Spleen (tissue), 11 donors: ENCODE data around the gene KIAA0319L. TPM values are rescaled to one million over a fixed set of nuclear protein-coding genes. Genes with fewer than 3 reads are reported as not detected.

Experiments
- DNase-seq: peaks from one replicate; pipeline ENCODE4 v3.0.0-alpha.2; 2020
- H3K27ac ChIP-seq, 8 donors: fragments of 200-600 bp; sonication (generic) in 7 of 8; 1 replicate in 4 of 8; 2 replicates in 4 of 8; pipeline versions ENCODE4 v1.5.0 to v1.8.0; 2016 to 2021; ENCODE audit warnings: inconsistent platforms in 4 of 8, mild to moderate bottlenecking in 4 of 8, moderate library complexity in 1 of 8
- H3K27me3 ChIP-seq, 7 donors: fragments of 200-600 bp; sonication (generic) in 6 of 7; replicated peaks in 1 of 7; 1 replicate in 4 of 7; 2 replicates in 3 of 7; pipeline versions ENCODE4 v1.5.0 to v1.8.0; 2016 to 2021; ENCODE audit warnings: inconsistent platforms in 3 of 7, mild to moderate bottlenecking in 1 of 7
- H3K36me3 ChIP-seq, 6 donors: fragments of 200-600 bp; sonication (generic) in 5 of 6; 1 replicate in 4 of 6; 2 replicates in 2 of 6; pipeline versions ENCODE4 v1.5.0 to v1.8.0; 2016 to 2021; ENCODE audit warnings: inconsistent platforms in 2 of 6
- H3K4me1 ChIP-seq, 6 donors: fragments of 200-600 bp; sonication (generic) in 5 of 6; 1 replicate in 3 of 6; 2 replicates in 3 of 6; pipeline versions ENCODE4 v1.5.0 to v1.8.0; 2016 to 2021; ENCODE audit warnings: inconsistent platforms in 3 of 6
- H3K4me3 ChIP-seq, 8 donors: fragments of 200-600 bp; sonication (generic) in 7 of 8; 1 replicate in 4 of 8; 2 replicates in 4 of 8; pipeline versions ENCODE4 v1.5.0 to v1.8.0; 2016 to 2021; ENCODE audit warnings: inconsistent platforms in 4 of 8, mild to moderate bottlenecking in 4 of 8, moderate library complexity in 2 of 8
- H3K9me3 ChIP-seq, 8 donors: fragments of 200-600 bp; sonication (generic) in 7 of 8; 1 replicate in 4 of 8; 2 replicates in 4 of 8; pipeline versions ENCODE4 v1.5.0 to v1.8.0; 2016 to 2021; ENCODE audit warnings: inconsistent platforms in 4 of 8
- POLR2A ChIP-seq, 3 donors: fragments of 450-650 bp; IDR thresholded peaks; one replicate each; pipeline ENCODE4 v1.5.1; 2017; ENCODE audit warnings: antibody characterized with exemption in 3 of 3, mild to moderate bottlenecking in 1 of 3
- POLR2AphosphoS5 ChIP-seq, 3 donors: sonication (generic); formaldehyde crosslinking; IDR thresholded peaks; one replicate each; pipeline ENCODE4 v1.5.1; 2017; ENCODE audit warnings: antibody characterized with exemption in 3 of 3
- WGBS, 5 donors: extraction: QIAGEN DNeasy Blood & Tissue Kit in 3 of 5; methylation state at CpG; one replicate each; pipeline versions ENCODE4 v1.1.5 to v1.1.7; 2013 to 2018; 5-methylcytosine and 5-hydroxymethylcytosine counted together
- intact Hi-C: fragments of 100-400 bp; cut with DNase I; formaldehyde crosslinking; loops from one replicate; pipeline ENCODE4 v1.15.0; 2023; ENCODE audit warnings: low total_unique reads
- polyA plus RNA-seq, 3 donors: library from polyadenylated mRNA; stranded (reverse); fragments of 200-250 nt; gene quantifications; one replicate each; pipeline ENCODE4 v1.2.1, GENCODE V29; 2013
- total RNA-seq, 7 donors: library from RNA; depleted of rRNA in 3 of 7; stranded (reverse); fragments of >200 nt in 3 of 7; fragmentation: NEBNext Ultra II Directional in 4 of 7; extraction: Animal tissue kit (Norgen Biotek cat#: 25700) in 4 of 7; gene quantifications; one replicate each; pipeline versions ENCODE4 v1.1.0 to v1.2.1, GENCODE V29; 2016 to 2021
- TF ChIP-seq, protein P1 (sequence below), 11 experiments: fragments of 200-600 bp in 7 of 11; fragments of 450-650 bp in 4 of 11; sonication (generic) in 4 of 11; IDR thresholded peaks in 8 of 11; conservative IDR thresholded peaks in 3 of 11; 1 replicate in 7 of 11; 2 replicates in 4 of 11; pipeline versions ENCODE4 v1.4.0 to v1.8.0; 2016 to 2021; ENCODE audit warnings: antibody characterized with exemption in 11 of 11, inconsistent platforms in 4 of 11, mild to moderate bottlenecking in 1 of 11
- donor health status: healthy with polysubstance abuse.
- donor health status: DM: no; HTN: no; CAD: no; lungs with moderate emphysema.
- donor health status: DM: no; HTN: no; CAD: no.
- donor health status: Bipolar disorder and iron deficiency.
- donor health status: healthy.
- donor health status: DM: no; HTN: no; CAD: no.
- donor health status: DM: yes; HTN: yes; CAD: no.

The KIAA0319L gene
- total and polyA plus RNA-seq, 10 donors, result 10.5 to 103 (median 66.9) TPM

DNA sequence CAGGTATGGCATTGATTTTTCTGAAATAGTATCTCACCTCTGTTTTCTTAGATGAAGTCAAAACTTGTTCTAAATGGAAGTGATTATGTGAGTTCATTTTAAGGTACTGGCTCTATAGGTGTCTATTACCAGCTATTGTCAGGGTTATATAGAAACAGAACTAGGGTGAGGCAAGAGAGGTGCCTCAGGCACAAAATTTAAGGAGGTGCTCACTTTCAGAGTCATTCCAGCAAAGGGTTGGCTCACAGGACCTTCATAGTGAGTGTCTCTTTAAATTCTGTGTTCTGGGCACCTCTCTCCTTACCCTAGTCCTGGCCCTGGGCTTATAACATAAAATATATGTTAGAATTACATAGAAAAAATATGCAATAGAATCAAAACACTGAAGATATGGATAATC is 49.3 kb downstream of the KIAA0319L start:
- intact Hi-C loops, result no loop called here
- Histone ChIP-seq H3K36me3 (peaks cover 0 to 33% (median 15%) of the 10 kb centered on the region in 6 donors), H3K27me3 (no peaks in the 10 kb centered on the region), H3K27ac (peak overlapping the region in 6 of 8 donors; percentile 52 to 81 (median 66)), H3K4me1 (peaks cover 0 to 50% (median 31%) of the 10 kb centered on the region in 6 donors), H3K9me3 (no peaks in the 10 kb centered on the region), H3K4me3 (no peak overlapping the region)
- no peak for DNase-seq
- TF ChIP-seq POLR2AphosphoS5 (IDR thresholded peaks at IDR 0.05) (no peak), POLR2A (IDR thresholded peaks at IDR 0.05) (no peak)
- TF ChIP-seq, protein P1, sequence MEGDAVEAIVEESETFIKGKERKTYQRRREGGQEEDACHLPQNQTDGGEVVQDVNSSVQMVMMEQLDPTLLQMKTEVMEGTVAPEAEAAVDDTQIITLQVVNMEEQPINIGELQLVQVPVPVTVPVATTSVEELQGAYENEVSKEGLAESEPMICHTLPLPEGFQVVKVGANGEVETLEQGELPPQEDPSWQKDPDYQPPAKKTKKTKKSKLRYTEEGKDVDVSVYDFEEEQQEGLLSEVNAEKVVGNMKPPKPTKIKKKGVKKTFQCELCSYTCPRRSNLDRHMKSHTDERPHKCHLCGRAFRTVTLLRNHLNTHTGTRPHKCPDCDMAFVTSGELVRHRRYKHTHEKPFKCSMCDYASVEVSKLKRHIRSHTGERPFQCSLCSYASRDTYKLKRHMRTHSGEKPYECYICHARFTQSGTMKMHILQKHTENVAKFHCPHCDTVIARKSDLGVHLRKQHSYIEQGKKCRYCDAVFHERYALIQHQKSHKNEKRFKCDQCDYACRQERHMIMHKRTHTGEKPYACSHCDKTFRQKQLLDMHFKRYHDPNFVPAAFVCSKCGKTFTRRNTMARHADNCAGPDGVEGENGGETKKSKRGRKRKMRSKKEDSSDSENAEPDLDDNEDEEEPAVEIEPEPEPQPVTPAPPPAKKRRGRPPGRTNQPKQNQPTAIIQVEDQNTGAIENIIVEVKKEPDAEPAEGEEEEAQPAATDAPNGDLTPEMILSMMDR (IDR thresholded peaks at IDR 0.05 in 8 of 11, conservative IDR thresholded peaks at IDR 0.05 in 3 of 11), result no peak

DNA sequence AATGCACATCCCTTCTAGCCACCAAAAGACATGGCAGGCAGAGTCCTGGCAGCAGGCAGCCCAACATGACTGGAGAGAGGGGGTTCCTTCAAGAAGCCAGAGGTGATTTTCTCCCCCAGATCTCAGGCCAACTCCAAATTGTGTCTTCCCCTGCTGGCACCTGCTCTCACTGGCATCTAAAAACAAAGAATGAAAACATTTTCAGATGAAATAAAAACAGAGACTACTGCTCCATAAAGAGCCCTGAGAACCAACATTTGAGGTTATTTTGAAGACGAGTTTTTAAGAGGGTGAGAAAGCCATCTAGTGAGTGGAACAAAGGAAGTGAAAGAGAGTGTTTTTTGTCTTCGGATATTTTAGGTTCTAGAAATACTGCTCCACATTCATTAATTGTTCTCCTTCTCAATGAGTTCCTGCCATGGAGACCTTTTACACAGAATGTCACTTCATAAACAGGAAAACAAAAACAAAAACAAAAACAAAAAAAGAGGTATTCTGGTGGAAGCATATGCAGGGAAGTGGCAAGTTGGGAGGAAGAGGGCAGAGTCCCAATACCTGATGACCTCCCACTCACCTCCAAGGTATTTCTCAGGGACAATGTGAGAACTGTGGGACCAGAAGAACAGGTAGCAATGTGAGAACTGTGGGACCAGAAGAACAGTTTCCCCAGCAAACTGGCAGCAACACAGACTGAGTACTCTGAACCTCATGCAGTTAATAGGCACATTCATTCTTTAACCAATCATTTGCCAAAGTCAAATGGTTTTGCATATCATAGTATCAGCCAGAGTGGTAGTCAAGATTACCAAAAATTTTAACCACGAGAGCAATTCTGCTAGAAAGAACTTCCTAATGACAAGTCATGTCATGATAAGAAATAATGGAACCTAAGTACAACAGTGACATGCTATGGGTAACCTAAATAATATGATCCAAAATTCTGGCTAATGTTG is 50.0 kb downstream of the KIAA0319L start:
- Histone ChIP-seq H3K4me3 (no peak overlapping the region), H3K27ac (peak overlapping the region in 7 of 8 donors; percentile 52 to 81 (median 68)), H3K9me3 (no peaks in the 10 kb centered on the region), H3K27me3 (no peaks in the 10 kb centered on the region), H3K4me1 (peaks cover 0 to 50% (median 31%) of the 10 kb centered on the region in 6 donors), H3K36me3 (peaks cover 0 to 33% (median 15%) of the 10 kb centered on the region in 6 donors)
- no peak for TF ChIP-seq POLR2A (IDR thresholded peaks at IDR 0.05)
- TF ChIP-seq POLR2AphosphoS5 (IDR thresholded peaks at IDR 0.05), result no peak
- TF ChIP-seq, protein P1 (IDR thresholded peaks at IDR 0.05 in 8 of 11, conservative IDR thresholded peaks at IDR 0.05 in 3 of 11), result no peak
- intact Hi-C loops, result no loop called here
- WGBS, 5 donors, result 47 to 62% (median 55%) methylated on average over 3 of the region's 3 CpGs
- no peak for DNase-seq

DNA sequence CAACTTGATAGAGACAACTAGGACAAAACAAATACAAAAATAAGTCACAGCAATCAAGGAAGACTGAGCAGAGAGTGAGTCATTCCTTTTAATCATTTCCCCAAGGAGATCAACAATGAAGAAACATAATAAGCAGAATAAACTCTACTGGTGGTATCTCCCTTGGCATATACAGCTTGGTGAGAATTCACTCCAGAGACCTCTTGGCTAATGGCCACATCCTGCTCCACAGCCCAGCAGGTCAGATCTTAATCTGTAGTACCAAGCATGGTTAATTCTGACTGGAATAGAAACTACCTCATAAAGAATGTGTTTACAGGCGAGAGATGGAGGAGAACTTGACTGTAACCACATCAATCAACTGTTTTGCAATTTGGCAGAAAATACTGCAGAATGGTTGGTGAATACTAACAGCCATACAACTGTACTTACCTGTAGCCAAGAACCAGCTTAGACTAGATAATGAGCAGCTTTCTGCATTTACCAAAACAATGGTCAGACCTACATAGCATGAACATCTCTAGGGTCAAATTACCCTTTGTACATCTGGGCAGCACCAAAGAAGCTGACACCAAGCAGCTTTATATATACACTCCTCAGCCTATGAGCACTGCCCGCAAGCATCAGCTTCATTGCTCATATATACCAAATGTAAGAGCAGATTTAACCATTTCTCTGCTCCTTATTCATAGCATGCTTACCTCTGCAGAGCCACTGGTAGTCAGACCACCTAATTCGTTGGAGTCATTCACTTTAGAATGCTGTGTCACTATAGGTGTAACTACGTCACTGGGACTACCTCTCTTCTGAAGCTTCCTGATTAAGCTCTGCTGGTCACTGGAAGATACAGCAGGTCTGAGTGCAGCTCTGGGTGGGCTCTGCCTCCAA is 51.0 kb downstream of the KIAA0319L start:
- WGBS, 5 donors, result 56 to 79% (median 63%) methylated on average over 4 of the region's 4 CpGs
- intact Hi-C loops, result no loop called here

DNA sequence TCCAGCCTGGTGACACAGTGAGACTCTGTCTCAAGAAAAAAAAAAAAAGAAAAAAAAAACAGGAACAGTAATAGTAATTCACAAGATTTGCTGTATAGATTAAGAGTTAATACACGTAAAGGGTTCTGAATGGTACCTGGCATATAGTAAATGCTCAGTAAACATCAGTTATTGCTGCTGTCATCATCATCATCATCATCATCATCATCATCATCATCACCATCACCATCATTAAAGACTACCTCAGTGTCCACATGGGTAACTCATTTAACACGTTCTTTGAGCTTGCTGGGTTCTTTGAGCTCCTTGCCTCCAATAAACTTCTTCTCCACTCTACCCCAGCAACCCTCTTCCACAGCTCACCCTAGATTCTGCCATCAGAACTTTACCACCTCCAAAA is 55.0 kb downstream of the KIAA0319L start:
- TF ChIP-seq POLR2AphosphoS5 (IDR thresholded peaks at IDR 0.05) (no peak), POLR2A (IDR thresholded peaks at IDR 0.05) (no peak)
- TF ChIP-seq, protein P1 (IDR thresholded peaks at IDR 0.05 in 8 of 11, conservative IDR thresholded peaks at IDR 0.05 in 3 of 11), result no peak
- no peaks in the 10 kb centered on the region for H3K9me3 ChIP-seq
- H3K4me1 ChIP-seq, result peaks cover 0 to 35% (median 22%) of the 10 kb centered on the region in 6 donors
- intact Hi-C loops, result no loop called here
- no peak for DNase-seq
- H3K27ac ChIP-seq, result no peak overlapping the region
- H3K36me3 ChIP-seq, result peaks cover 0 to 41% (median 15%) of the 10 kb centered on the region in 6 donors
- WGBS, 5 donors, result 94 to 97% (median 96%) methylated on average over 2 of the region's 2 CpGs
- no peaks in the 10 kb centered on the region for H3K27me3 ChIP-seq
- no peak overlapping the region for H3K4me3 ChIP-seq

More for the DNA sequence above, 51.0 kb downstream of the KIAA0319L start:
- no peaks in the 10 kb centered on the region for H3K27me3 ChIP-seq
- H3K27ac ChIP-seq, result peak overlapping the region; percentile 5 to 81 (median 64)
- H3K36me3 ChIP-seq, result peaks cover 0 to 33% (median 15%) of the 10 kb centered on the region in 6 donors
- TF ChIP-seq POLR2A (IDR thresholded peaks at IDR 0.05) (no peak), POLR2AphosphoS5 (IDR thresholded peaks at IDR 0.05) (peak in 1 of 3 donors; percentile 28)
- H3K9me3 ChIP-seq, result no peaks in the 10 kb centered on the region
- H3K4me3 ChIP-seq, result peak overlapping the region in 1 of 8 donors; percentile 12
- peaks cover 0 to 50% (median 31%) of the 10 kb centered on the region in 6 donors for H3K4me1 ChIP-seq
- no peak for DNase-seq
